Progenitor cell of endocrine pancreas (in vitro differentiated cells): ENCODE measurements around the gene CELSR3. TPM values are rescaled to one million over a fixed set of nuclear protein-coding genes. Genes with fewer than 3 reads are reported as not detected.

Source experiments
- DNase-seq: peaks from one replicate; pipeline ENCODE4 v3.0.0; 2021; ENCODE audit warnings: low spot score; ENCODE audit not compliant: unreplicated experiment
- H3K27ac Mint-ChIP-seq: 2 replicates; pipeline ENCODE4 v1.8.0; 2021; ENCODE audit warnings: mild to moderate bottlenecking, moderate library complexity, mixed read lengths
- H3K27me3 Mint-ChIP-seq: 2 replicates; pipeline ENCODE4 v1.8.0; 2021; ENCODE audit warnings: mixed read lengths
- H3K36me3 Mint-ChIP-seq: 2 replicates; pipeline ENCODE4 v1.8.0; 2022; ENCODE audit warnings: mixed read lengths; ENCODE audit not compliant: insufficient read depth
- H3K4me1 Mint-ChIP-seq: 2 replicates; pipeline ENCODE4 v1.8.0; 2021; ENCODE audit warnings: low read depth, mixed read lengths
- H3K4me3 Mint-ChIP-seq: 2 replicates; pipeline ENCODE4 v1.8.0; 2021; ENCODE audit warnings: low read depth, mild to moderate bottlenecking, moderate library complexity, mixed read lengths
- H3K9me3 Mint-ChIP-seq: 2 replicates; pipeline ENCODE4 v1.8.0; 2021; ENCODE audit warnings: low read depth, mixed read lengths
- total RNA-seq: library from RNA; stranded (reverse); gene quantifications from 2 replicates; pipeline ENCODE4 v1.2.1, GENCODE V29; 2021
- TF ChIP-seq, protein P1 (sequence below): fragments of 200-600 bp; sonication (generic); IDR thresholded peaks from one replicate; pipeline ENCODE4 v1.5.0; 2021; ENCODE audit warnings: antibody characterized with exemption, mild to moderate bottlenecking; ENCODE audit not compliant: unreplicated experiment

CELSR3 gene
- total RNA-seq, 1 donor from 2014 or later = 14.9 TPM

DNA sequence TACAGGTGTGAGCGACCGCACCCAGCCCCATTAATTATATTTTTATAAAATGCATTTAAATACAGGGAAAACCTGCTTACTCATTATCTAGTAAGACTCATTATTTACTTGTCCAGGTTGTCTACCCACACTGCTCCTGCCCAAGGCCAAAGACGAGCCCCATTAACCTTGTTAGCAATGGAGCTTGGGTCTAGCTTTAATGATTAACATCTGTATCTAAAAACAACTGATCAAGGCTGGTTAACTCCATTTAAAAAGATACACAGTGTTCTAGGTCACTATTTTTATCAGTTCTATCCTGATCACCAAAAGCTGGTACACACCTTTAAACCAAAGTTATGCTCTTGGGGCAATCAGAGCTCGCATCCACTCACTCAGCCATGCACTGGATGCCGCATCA, 33.5 kb upstream of the CELSR3 start:
- H3K9me3 Mint-ChIP-seq = no peaks in the 10 kb centered on the region
- H3K4me3 Mint-ChIP-seq = no peak overlapping the region
- H3K36me3 Mint-ChIP-seq = peaks cover 29% of the 10 kb centered on the region
- no peaks in the 10 kb centered on the region for H3K27me3 Mint-ChIP-seq
- TF ChIP-seq, protein P1, sequence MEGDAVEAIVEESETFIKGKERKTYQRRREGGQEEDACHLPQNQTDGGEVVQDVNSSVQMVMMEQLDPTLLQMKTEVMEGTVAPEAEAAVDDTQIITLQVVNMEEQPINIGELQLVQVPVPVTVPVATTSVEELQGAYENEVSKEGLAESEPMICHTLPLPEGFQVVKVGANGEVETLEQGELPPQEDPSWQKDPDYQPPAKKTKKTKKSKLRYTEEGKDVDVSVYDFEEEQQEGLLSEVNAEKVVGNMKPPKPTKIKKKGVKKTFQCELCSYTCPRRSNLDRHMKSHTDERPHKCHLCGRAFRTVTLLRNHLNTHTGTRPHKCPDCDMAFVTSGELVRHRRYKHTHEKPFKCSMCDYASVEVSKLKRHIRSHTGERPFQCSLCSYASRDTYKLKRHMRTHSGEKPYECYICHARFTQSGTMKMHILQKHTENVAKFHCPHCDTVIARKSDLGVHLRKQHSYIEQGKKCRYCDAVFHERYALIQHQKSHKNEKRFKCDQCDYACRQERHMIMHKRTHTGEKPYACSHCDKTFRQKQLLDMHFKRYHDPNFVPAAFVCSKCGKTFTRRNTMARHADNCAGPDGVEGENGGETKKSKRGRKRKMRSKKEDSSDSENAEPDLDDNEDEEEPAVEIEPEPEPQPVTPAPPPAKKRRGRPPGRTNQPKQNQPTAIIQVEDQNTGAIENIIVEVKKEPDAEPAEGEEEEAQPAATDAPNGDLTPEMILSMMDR = no peak
- peaks cover 12% of the 10 kb centered on the region for H3K4me1 Mint-ChIP-seq
- H3K27ac Mint-ChIP-seq = peak overlapping the region; percentile 31
- no peak for DNase-seq

DNA sequence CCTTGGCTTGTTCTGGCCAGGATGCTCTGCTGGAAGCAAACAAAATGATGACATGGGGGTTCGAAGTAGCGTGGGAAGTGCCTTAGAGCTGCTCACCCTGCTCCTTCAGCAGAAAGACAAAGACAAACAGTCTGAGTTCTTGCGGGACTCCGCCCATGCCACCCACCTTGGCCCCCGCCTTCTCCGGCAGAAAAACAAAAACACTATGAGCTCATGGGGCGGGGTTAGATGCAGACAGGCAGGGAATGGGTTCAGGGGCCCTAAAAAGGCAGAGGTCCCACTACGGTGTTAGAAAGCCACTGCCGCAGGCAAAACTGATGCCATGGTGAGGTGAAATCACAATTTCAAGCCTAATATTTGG, 32.7 kb upstream of the CELSR3 start:
- Mint-ChIP-seq H3K36me3 (peaks cover 32% of the 10 kb centered on the region), H3K27ac (peak overlapping the region; percentile 86), H3K9me3 (no peaks in the 10 kb centered on the region), H3K27me3 (no peaks in the 10 kb centered on the region), H3K4me1 (peaks cover 12% of the 10 kb centered on the region), H3K4me3 (no peak overlapping the region)
- DNase-seq = no peak
- TF ChIP-seq, protein P1 = no peak

DNA sequence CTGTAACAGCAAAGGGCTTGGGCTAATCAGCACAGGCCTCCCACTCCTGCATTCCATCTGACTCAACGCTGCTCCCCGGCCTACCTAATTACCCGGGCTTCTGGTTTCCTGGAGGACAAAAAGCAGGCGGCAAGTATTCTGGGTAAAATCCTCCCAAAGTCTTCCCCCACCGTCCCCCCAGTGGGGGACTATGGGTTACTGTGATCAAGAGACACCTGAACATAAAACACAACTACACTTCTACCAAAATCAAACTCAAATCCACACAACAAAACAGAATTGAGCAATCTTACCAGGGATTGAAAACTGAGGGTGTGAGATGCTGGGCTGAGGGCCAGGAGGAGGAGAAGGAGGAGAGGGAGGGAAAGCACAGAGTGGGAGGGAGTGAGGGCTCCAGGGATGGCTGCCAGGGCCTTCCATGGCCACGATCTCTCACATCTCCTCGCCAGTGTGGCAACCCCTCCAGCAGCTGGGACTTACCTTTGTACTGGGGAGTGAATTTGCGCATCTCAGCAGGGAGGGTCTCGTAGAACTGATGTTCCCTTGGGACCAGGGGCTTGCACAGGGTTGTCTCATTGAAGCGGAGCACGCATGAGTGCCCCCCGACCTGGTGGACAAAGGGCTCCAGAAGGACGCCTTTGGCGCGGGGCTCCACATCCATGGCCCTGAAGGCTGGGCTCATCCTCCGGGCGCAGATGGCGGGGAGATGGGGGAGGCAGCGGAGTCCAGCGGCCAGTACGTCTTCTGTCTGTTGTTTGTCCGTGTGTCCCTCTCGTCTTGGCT, 32.1 kb upstream of the CELSR3 start:
- Mint-ChIP-seq H3K36me3 (peaks cover 35% of the 10 kb centered on the region), H3K27me3 (no peaks in the 10 kb centered on the region), H3K4me3 (no peak overlapping the region), H3K27ac (peak overlapping the region; percentile 86), H3K4me1 (peaks cover 12% of the 10 kb centered on the region), H3K9me3 (no peaks in the 10 kb centered on the region)
- DNase-seq = no peak
- TF ChIP-seq, protein P1 = no peak

DNA sequence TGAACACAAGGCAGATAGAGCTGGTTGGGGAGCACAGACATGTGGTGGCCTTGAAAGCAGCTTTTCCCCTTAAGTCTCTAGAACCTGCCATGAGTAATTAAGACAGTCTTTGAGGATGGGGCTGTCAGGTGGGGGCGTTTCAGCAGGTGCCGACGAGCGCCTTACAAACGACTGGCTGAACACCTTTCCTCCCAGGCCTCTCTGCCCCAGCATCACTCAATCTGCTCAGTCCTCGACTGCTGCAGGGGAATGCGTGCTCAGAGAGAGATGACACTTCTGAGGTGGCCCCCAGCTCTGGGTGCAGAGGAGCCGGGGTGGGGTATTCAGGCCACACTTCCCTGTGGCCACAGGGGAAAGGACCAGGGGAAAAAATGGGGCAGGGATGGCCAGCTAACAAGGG, 31.1 kb upstream of the CELSR3 start:
- TF ChIP-seq, protein P1 = no peak
- no peak overlapping the region for H3K4me3 Mint-ChIP-seq

DNA sequence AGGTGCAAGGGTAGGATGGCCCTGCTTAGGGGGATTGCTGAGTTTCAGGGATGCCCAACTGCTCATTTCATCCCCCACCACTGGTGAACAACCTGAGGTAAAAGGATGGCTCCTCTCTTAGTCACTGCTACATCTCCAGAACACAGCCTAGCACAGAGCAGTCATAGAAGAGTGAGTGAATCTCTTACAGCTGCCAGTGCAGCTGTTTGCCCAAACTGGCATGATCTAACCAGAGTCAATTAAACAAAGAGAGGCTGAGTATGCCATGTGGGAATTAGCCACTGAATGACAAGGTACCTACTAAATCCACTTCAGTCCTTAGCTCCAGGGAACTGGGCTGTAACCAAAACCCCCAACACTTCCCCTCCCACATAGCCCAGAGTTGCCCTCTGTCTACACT, 29.9 kb upstream of the CELSR3 start:
- H3K27me3 Mint-ChIP-seq = no peaks in the 10 kb centered on the region
- no peak for DNase-seq

More for the DNA sequence above, 31.1 kb upstream of the CELSR3 start:
- Mint-ChIP-seq H3K9me3 (no peaks in the 10 kb centered on the region), H3K27me3 (no peaks in the 10 kb centered on the region), H3K4me1 (peaks cover 11% of the 10 kb centered on the region), H3K27ac (no peak overlapping the region), H3K36me3 (peaks cover 31% of the 10 kb centered on the region)
- DNase-seq = no peak

More for the DNA sequence above, 29.9 kb upstream of the CELSR3 start:
- Mint-ChIP-seq H3K36me3 (peaks cover 36% of the 10 kb centered on the region), H3K27ac (peak overlapping the region; percentile 51), H3K9me3 (no peaks in the 10 kb centered on the region), H3K4me3 (no peak overlapping the region), H3K4me1 (peaks cover 11% of the 10 kb centered on the region)
- TF ChIP-seq, protein P1 = no peak
